Activated naive CD8-positive, alpha-beta T cell treated with anti-CD3 and anti-CD28 coated beads for 36 hours (primary cell): ENCODE results near the gene CPED1. TPM values are rescaled to one million over a fixed set of nuclear protein-coding genes. Genes with fewer than 3 reads are reported as not detected.
"Not testable (repeated sequence)": the region's sequence is repeated elsewhere in the genome, so short reads cannot be mapped to it uniquely, and the experiment has no call there.

ENCODE experiments used
- DNase-seq: peaks from one replicate; pipeline ENCODE4 v3.0.0; 2021
- H3K27ac Mint-ChIP-seq: one replicate; pipeline ENCODE4 v1.8.0; 2022; ENCODE audit warnings: mild to moderate bottlenecking, moderate library complexity, mixed read lengths
- H3K27me3 Mint-ChIP-seq: one replicate; pipeline ENCODE4 v1.8.0; 2022; ENCODE audit warnings: mild to moderate bottlenecking, mixed read lengths
- H3K36me3 Mint-ChIP-seq: one replicate; pipeline ENCODE4 v1.8.0; 2021; ENCODE audit warnings: mild to moderate bottlenecking, mixed read lengths
- H3K4me1 Mint-ChIP-seq: one replicate; pipeline ENCODE4 v1.8.0; 2021; ENCODE audit warnings: mixed read lengths
- H3K4me3 Mint-ChIP-seq: one replicate; pipeline ENCODE4 v1.8.0; 2022; ENCODE audit warnings: mild to moderate bottlenecking, moderate library complexity, mixed read lengths
- H3K9me3 Mint-ChIP-seq: one replicate; pipeline ENCODE4 v1.8.0; 2022; ENCODE audit warnings: mixed read lengths
- total RNA-seq, 2 experiments: library from RNA; stranded (reverse); gene quantifications; one replicate each; pipeline ENCODE4 v1.2.3, GENCODE V29; 2021

CPED1 gene
- total RNA-seq, 2 experiments from 2014 or later: not detected

DNA sequence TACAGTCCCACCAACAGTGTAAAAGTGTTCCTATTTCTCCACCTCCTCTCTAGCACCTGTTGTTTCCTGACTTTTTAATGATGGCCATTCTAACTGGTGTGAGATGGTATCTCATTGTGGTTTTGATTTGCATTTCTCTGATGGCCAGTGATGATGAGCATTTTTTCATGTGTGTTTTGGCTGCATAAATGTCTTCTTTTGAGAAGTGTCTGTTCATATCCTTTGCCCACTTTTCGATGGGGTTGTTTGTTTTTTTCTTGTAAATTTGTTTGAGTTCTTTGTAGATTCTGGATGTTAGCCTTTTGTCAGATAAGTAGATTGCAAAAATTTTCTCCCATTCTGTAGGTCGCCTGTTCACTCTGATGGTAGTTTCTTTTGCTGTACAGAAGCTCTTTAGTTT is 79.2 kb downstream of the CPED1 start:
- DNase-seq, H3K4me3 Mint-ChIP-seq, H3K36me3 Mint-ChIP-seq, H3K27me3 Mint-ChIP-seq, H3K27ac Mint-ChIP-seq, H3K4me1 Mint-ChIP-seq, H3K9me3 Mint-ChIP-seq: not testable (repeated sequence)

DNA sequence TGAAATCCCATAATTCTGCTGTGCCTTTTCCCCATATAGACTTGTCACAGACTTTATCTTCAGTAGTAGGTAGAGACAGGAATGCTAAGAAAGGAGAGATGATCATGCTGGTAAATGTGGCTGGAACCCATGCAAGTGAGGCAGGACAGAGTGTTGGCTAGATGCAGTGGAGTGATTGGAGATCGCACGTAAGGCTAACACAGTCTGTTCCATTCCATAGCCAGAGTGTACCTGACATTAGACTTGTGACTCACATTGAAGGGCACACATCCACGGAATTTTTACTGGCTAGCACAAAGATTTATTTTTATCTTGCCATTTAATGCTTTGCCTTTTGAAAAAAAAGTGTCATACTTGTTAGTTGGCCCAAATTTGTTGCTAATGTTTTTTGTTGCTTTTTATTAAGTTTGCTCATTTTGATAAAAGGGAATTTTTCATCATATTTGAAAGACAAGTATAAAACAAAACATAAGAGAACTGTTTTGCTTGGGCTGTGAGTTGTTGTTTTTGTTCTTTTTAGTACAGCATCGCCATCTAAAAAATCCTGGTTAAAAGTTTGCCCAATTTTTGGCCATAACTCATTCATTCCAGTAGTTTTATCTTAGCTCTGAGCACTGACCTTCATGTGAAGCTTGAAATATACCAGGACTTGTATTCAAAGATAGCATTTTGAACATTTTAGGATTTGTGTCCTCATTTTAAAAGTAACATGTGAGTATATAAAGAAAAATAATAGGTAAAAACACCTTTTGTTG is 81.0 kb downstream of the CPED1 start:
- Mint-ChIP-seq H3K4me1 (no peaks in the 10 kb centered on the region), H3K27ac (no peak overlapping the region), H3K4me3 (no peak overlapping the region), H3K27me3 (peaks cover 7% of the 10 kb centered on the region), H3K9me3 (no peaks in the 10 kb centered on the region), H3K36me3 (no peaks in the 10 kb centered on the region)
- DNase-seq: no peak

- Mint-ChIP-seq H3K27ac (no peak overlapping the region), H3K27me3 (peaks cover 7% of the 10 kb centered on the region), H3K4me3 (no peak overlapping the region), H3K4me1 (no peaks in the 10 kb centered on the region), H3K9me3 (no peaks in the 10 kb centered on the region), H3K36me3 (no peaks in the 10 kb centered on the region)
- DNase-seq: no peak
Observed at GRCh38 chr7:121071132-121071531, 82.6 kb downstream of the CPED1 start.

- Mint-ChIP-seq H3K9me3 (no peaks in the 10 kb centered on the region), H3K27me3 (peaks cover 10% of the 10 kb centered on the region), H3K4me3 (no peak overlapping the region), H3K4me1 (no peaks in the 10 kb centered on the region), H3K27ac (no peak overlapping the region), H3K36me3 (no peaks in the 10 kb centered on the region)
- no peak for DNase-seq
Observed at GRCh38 chr7:121071662-121072061, 83.2 kb downstream of the CPED1 start.

DNA sequence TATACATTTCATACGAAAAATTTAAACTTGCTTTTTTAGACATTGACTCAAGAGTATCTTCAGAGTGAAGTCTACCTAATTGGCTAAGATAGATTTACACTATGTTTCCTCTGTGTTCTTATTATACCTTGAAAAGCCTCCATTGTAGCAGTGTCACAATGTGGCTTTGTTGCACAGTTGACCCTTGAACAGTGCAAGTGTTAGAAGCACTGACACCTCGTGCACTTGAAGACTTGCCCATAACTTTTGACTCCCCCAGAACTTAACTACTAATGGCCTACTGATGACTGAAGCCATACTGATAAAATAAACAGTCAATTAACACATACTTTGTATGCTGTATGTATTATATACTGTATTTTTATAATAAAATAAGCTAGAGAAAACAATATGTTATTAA is 84.3 kb downstream of the CPED1 start:
- Mint-ChIP-seq H3K9me3 (no peaks in the 10 kb centered on the region), H3K4me1 (no peaks in the 10 kb centered on the region), H3K27me3 (peaks cover 16% of the 10 kb centered on the region), H3K36me3 (no peaks in the 10 kb centered on the region), H3K27ac (no peak overlapping the region), H3K4me3 (no peak overlapping the region)
- no peak for DNase-seq

- no peak for DNase-seq
- Mint-ChIP-seq H3K27ac (no peak overlapping the region), H3K36me3 (no peaks in the 10 kb centered on the region), H3K27me3 (peaks cover 20% of the 10 kb centered on the region), H3K4me3 (no peak overlapping the region), H3K9me3 (no peaks in the 10 kb centered on the region), H3K4me1 (no peaks in the 10 kb centered on the region)
Observed at GRCh38 chr7:121073463-121074099, 85.1 kb downstream of the CPED1 start.

DNA sequence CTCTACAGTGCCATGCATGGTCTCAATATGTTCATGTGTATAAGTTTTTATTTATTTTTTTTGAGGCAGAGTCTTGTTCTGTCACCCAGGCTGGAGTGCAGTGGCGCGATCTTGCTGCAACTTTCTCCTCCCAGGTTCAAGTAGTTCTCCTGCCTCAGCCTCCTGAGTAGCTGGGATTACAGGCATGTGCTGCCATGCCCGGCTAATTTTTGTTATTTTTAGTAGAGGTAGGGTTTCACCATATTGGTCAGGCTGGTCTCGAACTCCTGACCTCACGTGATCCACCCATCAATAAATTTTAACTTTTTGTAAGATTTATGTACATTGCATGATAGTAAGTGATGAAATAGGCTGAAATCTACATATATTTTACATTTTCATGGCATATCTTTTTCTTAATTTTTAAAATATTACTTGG is 86.9 kb downstream of the CPED1 start:
- not testable (repeated sequence) for DNase-seq, H3K4me1 Mint-ChIP-seq, H3K27ac Mint-ChIP-seq, H3K4me3 Mint-ChIP-seq, H3K36me3 Mint-ChIP-seq, H3K9me3 Mint-ChIP-seq
- peaks cover 20% of the 10 kb centered on the region for H3K27me3 Mint-ChIP-seq

DNA sequence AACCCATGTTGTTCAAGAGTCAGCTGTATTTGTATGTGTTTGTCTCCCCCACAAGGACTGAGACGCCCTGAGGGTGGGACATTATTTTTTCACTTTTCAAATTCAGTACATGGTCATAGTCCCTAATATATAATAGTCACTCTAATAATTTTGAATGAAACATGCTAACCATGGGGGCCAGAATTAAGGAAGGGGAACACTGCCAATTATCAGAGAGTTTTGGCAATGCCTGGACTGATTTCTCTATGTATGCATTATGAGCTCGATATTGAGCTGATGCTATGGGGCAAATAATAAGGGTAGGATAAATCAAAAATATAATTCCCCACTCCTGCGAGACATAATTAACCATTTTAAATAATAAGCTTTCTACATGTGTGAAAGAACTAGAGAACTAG is 87.4 kb downstream of the CPED1 start:
- Mint-ChIP-seq H3K9me3 (no peaks in the 10 kb centered on the region), H3K36me3 (no peaks in the 10 kb centered on the region), H3K27me3 (peaks cover 19% of the 10 kb centered on the region), H3K4me1 (no peaks in the 10 kb centered on the region), H3K4me3 (no peak overlapping the region), H3K27ac (no peak overlapping the region)
- no peak for DNase-seq

DNA sequence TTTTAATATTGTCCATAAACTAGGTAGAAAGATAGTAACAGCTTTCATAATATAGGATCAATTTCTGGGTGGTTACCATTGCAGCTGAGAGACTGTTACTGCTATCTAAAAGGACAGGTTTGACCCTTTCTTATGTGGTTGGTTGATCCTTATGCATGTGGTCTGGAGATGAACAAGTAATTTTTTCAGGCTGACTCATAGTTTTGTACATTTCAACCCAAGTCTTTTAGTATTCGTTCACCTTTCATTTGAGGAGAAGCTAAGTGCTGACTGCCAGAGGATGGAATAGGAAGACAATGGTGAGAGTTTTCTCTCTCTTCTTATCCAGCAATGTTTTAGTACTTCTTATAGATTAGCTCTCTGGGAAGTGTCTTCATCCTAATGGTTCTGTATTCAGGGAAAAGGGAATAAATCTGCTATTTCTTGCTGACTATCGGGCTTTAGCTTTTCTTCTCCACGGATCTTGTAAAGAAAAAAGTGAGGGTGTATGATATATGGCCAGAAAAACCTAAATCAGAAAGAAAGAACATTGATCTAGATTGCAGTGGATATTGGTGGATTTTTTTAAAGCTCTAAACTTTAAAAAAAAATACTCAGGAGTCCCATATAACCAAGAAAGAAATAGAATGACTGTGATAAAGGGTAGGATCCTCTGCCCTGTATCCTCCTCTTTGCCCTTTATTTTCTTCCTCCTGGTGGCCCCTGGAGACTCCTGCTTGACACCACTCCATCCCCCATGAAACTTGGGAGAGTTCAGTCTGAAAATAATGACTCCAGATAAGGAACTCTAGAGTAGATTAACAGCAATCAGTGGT is 88.0 kb downstream of the CPED1 start:
- H3K36me3 Mint-ChIP-seq: no peaks in the 10 kb centered on the region
- no peak for DNase-seq
- peaks cover 19% of the 10 kb centered on the region for H3K27me3 Mint-ChIP-seq
- H3K27ac Mint-ChIP-seq: no peak overlapping the region
- H3K4me1 Mint-ChIP-seq: no peaks in the 10 kb centered on the region
- H3K4me3 Mint-ChIP-seq: no peak overlapping the region
- H3K9me3 Mint-ChIP-seq: no peaks in the 10 kb centered on the region

DNA sequence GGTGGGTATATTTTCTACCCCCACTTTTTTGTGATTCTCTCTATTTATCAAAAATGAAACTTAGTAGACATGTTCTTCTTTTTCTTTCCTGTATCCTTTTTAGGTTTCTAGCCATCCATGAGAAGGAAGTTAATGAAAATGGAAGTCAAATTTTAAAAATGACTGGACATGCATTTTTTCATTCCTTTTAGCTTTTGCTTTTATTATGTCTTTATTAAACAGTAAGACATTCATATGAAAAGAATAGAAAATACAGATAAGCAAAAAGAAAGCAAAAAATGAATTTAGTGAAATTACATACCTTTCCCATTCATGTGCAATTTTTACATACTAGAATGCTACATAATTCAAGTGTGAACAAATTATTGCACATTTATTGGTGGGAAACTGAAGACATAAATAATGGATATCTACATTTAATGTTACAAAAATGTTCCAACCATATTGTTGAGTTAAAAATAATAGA is 88.7 kb downstream of the CPED1 start:
- H3K4me1 Mint-ChIP-seq: no peaks in the 10 kb centered on the region
- no peaks in the 10 kb centered on the region for H3K9me3 Mint-ChIP-seq
- no peak overlapping the region for H3K4me3 Mint-ChIP-seq
- no peak for DNase-seq
- H3K27ac Mint-ChIP-seq: no peak overlapping the region
- peaks cover 19% of the 10 kb centered on the region for H3K27me3 Mint-ChIP-seq
- H3K36me3 Mint-ChIP-seq: no peaks in the 10 kb centered on the region

DNA sequence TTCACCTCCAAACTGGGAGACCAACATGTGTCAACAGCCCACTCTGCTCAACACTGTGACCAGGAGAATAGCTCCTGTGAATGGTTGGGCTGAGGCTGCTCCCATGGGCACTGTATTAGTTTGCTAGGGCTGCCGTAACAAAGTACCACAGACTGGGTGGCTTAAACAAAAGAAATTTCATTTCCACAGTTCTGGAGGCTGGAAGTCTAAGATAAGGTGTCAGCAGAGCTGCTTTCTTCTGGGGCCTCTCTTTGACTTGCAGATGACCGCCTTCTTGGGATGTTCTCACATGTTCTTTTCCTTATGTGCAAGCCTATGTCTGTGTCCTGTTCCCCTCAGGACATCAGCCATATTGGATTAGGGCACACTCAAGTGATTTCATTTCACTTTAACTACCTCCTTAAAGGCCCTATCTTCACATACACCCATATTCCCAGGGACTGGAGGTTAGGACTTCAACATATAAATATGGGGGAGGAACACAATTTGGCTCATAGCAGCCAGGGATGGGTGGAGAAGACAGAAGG is 90.3 kb downstream of the CPED1 start:
- Mint-ChIP-seq H3K36me3 (no peaks in the 10 kb centered on the region), H3K4me1 (no peaks in the 10 kb centered on the region), H3K9me3 (no peaks in the 10 kb centered on the region), H3K4me3 (no peak overlapping the region), H3K27me3 (peaks cover 19% of the 10 kb centered on the region), H3K27ac (no peak overlapping the region)
- DNase-seq: no peak

DNA sequence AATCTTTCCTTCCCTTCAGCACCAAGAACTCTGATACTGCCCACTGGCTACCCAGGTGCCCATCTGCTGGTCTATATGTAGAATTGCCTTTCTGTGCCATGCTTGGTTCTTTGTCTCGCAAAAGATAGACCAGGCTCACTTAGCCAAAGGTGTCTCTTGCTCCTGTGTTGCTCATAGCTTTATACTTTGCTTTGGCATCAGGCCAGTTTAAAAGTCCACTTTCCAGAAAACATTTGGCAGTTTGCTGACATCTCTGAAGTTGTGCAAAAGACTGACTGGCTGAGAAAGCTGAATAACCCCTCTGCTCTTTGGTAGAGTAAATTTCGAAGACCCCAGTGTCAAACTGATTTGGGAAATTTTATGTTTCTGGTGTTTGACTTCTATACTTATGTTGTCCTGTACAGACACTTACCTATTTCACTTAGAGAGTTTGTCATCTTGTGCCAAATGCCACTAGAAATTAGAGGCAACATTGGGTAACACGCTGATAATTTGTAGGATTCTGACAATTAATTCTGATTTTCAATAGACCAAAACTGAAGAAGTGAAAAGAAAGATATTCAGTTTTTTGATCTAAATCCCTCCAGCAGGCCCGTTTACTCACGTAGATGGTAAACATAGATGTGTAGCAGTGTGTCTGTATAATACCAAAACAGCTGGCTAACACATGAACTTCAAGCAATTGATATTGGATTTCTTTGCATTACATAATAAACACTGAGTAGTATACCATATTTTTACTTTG is 91.1 kb downstream of the CPED1 start:
- no peaks in the 10 kb centered on the region for H3K4me1 Mint-ChIP-seq
- H3K4me3 Mint-ChIP-seq: no peak overlapping the region
- no peak overlapping the region for H3K27ac Mint-ChIP-seq
- no peak for DNase-seq
- no peaks in the 10 kb centered on the region for H3K36me3 Mint-ChIP-seq
- no peaks in the 10 kb centered on the region for H3K9me3 Mint-ChIP-seq
- peaks cover 19% of the 10 kb centered on the region for H3K27me3 Mint-ChIP-seq

DNA sequence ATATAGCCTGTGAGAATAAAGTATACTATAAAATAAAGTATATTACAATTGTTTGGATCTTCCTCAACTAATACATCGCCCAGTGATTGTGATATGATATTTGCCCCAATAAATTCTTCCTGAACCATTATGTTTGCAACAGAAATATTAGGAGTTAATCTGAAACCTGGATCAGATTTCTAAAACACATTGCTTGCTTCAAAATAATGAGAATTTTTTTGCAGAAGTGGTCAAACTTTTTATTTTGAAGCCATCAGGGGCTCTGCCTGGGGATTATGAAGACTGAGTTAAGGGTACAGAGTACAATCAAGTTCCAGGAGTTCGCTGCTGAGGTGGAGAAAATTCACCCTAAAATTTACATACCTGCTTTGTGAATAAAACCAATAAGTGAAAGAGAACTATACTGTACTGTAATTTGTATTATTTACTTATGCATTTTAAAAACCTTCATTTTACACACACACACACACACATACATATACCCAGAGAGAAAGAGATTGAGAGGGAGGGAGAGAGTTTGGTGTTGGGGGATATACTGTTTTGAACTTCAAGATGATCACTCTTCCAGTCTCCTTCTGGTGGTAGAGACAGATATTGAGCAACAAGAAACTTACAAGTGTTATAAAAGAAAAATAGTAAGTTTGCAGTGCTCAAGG is 91.9 kb downstream of the CPED1 start:
- H3K4me1 Mint-ChIP-seq: no peaks in the 10 kb centered on the region
- no peak overlapping the region for H3K4me3 Mint-ChIP-seq
- no peaks in the 10 kb centered on the region for H3K9me3 Mint-ChIP-seq
- H3K27ac Mint-ChIP-seq: no peak overlapping the region
- no peak for DNase-seq
- no peaks in the 10 kb centered on the region for H3K36me3 Mint-ChIP-seq
- H3K27me3 Mint-ChIP-seq: peaks cover 19% of the 10 kb centered on the region

DNA sequence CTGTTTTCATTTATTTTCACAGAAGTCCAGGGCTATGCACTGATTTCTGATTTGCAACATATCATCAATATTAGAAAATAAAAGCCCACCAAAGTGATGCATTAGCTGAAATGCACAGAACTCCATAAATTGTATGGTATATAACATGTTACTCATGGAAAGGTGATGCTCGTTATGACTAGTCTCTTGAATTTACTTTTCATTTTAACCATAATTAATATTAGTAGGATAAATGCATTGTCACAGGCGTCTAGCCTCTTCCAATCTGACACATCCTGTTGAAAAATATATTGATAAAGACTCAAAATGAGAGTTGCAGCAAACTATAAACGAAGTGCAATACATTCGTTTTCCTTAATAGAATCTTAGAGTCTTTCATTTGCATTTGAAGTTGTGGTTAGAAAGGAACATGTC is 92.4 kb downstream of the CPED1 start:
- Mint-ChIP-seq H3K4me3 (no peak overlapping the region), H3K4me1 (no peaks in the 10 kb centered on the region), H3K9me3 (no peaks in the 10 kb centered on the region), H3K27me3 (peaks cover 19% of the 10 kb centered on the region), H3K36me3 (no peaks in the 10 kb centered on the region), H3K27ac (no peak overlapping the region)
- no peak for DNase-seq
